Tibial nerve (tissue), 4 donors: Measurements from ENCODE around the gene EIF2S1.

Experiments used
- CTCF ChIP-seq, 5 experiments: fragments of 200-600 bp in 3 of 5; fragments of 450-650 bp in 2 of 5; sonication (generic) in 3 of 5; IDR thresholded peaks; one replicate each; pipeline ENCODE4 v1.5.1; 2016 to 2019; ENCODE audit warnings: antibody characterized with exemption in 5 of 5, mild to moderate bottlenecking in 3 of 5, moderate library complexity in 2 of 5
- EP300 ChIP-seq, 2 donors: sonication (generic); formaldehyde crosslinking; IDR thresholded peaks; one replicate each; pipeline ENCODE4 v1.6.1; 2017; ENCODE audit warnings: antibody characterized with exemption in 2 of 2, mild to moderate bottlenecking in 1 of 2
- POLR2A ChIP-seq, 2 donors: fragments of 450-650 bp; IDR thresholded peaks; one replicate each; pipeline ENCODE4 v1.6.1; 2017; ENCODE audit warnings: antibody characterized with exemption in 2 of 2, mild to moderate bottlenecking in 2 of 2, moderate library complexity in 2 of 2

- TF ChIP-seq EP300 (IDR thresholded peaks at IDR 0.05): no peak
- peak; percentile 73 to 86 (median 78) for TF ChIP-seq CTCF (IDR thresholded peaks at IDR 0.05)
- no peak for TF ChIP-seq POLR2A (IDR thresholded peaks at IDR 0.05)
Measured at GRCh38 chr14:67426983-67427606, 67.0 kb downstream of the EIF2S1 start.
